Liver (tissue), 9 donors: ENCODE results near the gene TCERG1. TPM values are rescaled to one million over a fixed set of nuclear protein-coding genes. Genes with fewer than 3 reads are reported as not detected.

Experiments
- DNase-seq: peaks from one replicate; pipeline ENCODE4 v3.0.0-alpha.2; 2017; ENCODE audit warnings: low spot score
- H3K27ac ChIP-seq, 2 donors: one replicate each; pipeline ENCODE4 v1.7.0; 2013; ENCODE audit warnings: inconsistent platforms in 2 of 2, low read length in 2 of 2, control low read depth in 1 of 2, low read depth in 1 of 2, mild to moderate bottlenecking in 1 of 2
- H3K27me3 ChIP-seq, 4 donors: one replicate each; pipeline versions ENCODE4 v1.6.1 to v1.7.0; 2013; ENCODE audit warnings: low read length in 3 of 4, inconsistent platforms in 1 of 4, mild to moderate bottlenecking in 1 of 4, moderate library complexity in 1 of 4; ENCODE audit not compliant: control insufficient read depth in 4 of 4, insufficient read depth in 4 of 4
- H3K36me3 ChIP-seq, 4 donors: one replicate each; pipeline versions ENCODE4 v1.6.1 to v1.7.0; 2013; ENCODE audit warnings: low read length in 3 of 4, mild to moderate bottlenecking in 3 of 4, low read depth in 1 of 4, moderate library complexity in 1 of 4; ENCODE audit not compliant: control insufficient read depth in 4 of 4, insufficient read depth in 3 of 4
- H3K4me1 ChIP-seq, 4 donors: one replicate each; pipeline versions ENCODE4 v1.6.1 to v1.7.0; 2013; ENCODE audit warnings: low read length in 3 of 4, mild to moderate bottlenecking in 3 of 4, moderate library complexity in 1 of 4; ENCODE audit not compliant: control insufficient read depth in 4 of 4, insufficient read depth in 4 of 4
- H3K4me3 ChIP-seq, 3 donors: one replicate each; pipeline versions ENCODE4 v1.6.1 to v1.7.0; 2013; ENCODE audit warnings: low read length in 3 of 3, control low read depth in 1 of 3, low read depth in 1 of 3, mild to moderate bottlenecking in 1 of 3
- H3K9ac ChIP-seq, 2 donors: one replicate each; pipeline ENCODE4 v1.7.0; 2013; ENCODE audit warnings: low read length in 2 of 2, mild to moderate bottlenecking in 2 of 2, moderate library complexity in 2 of 2, control low read depth in 1 of 2, low read depth in 1 of 2
- H3K9me3 ChIP-seq, 4 donors: one replicate each; pipeline versions ENCODE4 v1.6.1 to v1.7.0; 2013; ENCODE audit warnings: low read length in 3 of 4; ENCODE audit not compliant: control insufficient read depth in 4 of 4
- CTCF ChIP-seq: fragments of 150-350 bp; IDR thresholded peaks from 2 replicates; pipeline ENCODE4 v1.5.1; 2017; ENCODE audit warnings: improper control_type of control experiment, low read depth, low read length; ENCODE audit not compliant: missing input control
- EGR1 ChIP-seq, 2 donors: IDR thresholded peaks; 2 replicates each; pipeline ENCODE4 v1.6.1; 2016 to 2018; ENCODE audit warnings: antibody characterized with exemption in 2 of 2, low read depth in 2 of 2
- GABPA ChIP-seq, 2 donors: IDR thresholded peaks in 1 of 2; conservative IDR thresholded peaks in 1 of 2; 2 replicates each; pipeline ENCODE4 v1.6.1; 2016; ENCODE audit warnings: antibody characterized with exemption in 2 of 2, mild to moderate bottlenecking in 1 of 2, moderate library complexity in 1 of 2
- HNF4A ChIP-seq, 2 donors: conservative IDR thresholded peaks; 2 replicates each; pipeline ENCODE4 v1.6.1; 2016; ENCODE audit warnings: antibody characterized with exemption in 2 of 2, mild to moderate bottlenecking in 2 of 2
- HNF4G ChIP-seq: IDR thresholded peaks from 2 replicates; pipeline ENCODE4 v1.6.1; 2016; ENCODE audit warnings: antibody characterized with exemption
- JUND ChIP-seq, 2 donors: IDR thresholded peaks; 2 replicates each; pipeline ENCODE4 v1.6.1; 2016; ENCODE audit warnings: antibody characterized with exemption in 2 of 2
- NR2F2 ChIP-seq: IDR thresholded peaks from 2 replicates; pipeline ENCODE4 v1.6.1; 2016; ENCODE audit warnings: antibody characterized with exemption
- TAF1 ChIP-seq: conservative IDR thresholded peaks from 2 replicates; pipeline ENCODE4 v1.6.1; 2016; ENCODE audit warnings: antibody characterized with exemption, mild to moderate bottlenecking
- ZBTB33 ChIP-seq: IDR thresholded peaks from 2 replicates; pipeline ENCODE4 v1.6.1; 2016; ENCODE audit warnings: antibody characterized with exemption
- WGBS: extraction: QIAGEN DNeasy Blood & Tissue Kit; methylation state at CpG from one replicate; pipeline ENCODE4 v1.1.7; 2013; 5-methylcytosine and 5-hydroxymethylcytosine counted together
- polyA plus RNA-seq, 2 donors: library from polyadenylated mRNA; stranded (reverse) in 1 of 2; unstranded in 1 of 2; fragments of 200-250 nt in 1 of 2; fragments of >200 nt in 1 of 2; fragmentation: Nextera tagmentation in 1 of 2; extraction: Ambion mirVana in 1 of 2; gene quantifications; one replicate each; pipeline versions ENCODE4 v1.2.1 to v1.2.3, GENCODE V29; 2013 to 2015
- total RNA-seq, 2 donors: library from RNA; depleted of rRNA; stranded (reverse); fragments of >200 nt; gene quantifications; one replicate each; pipeline ENCODE4 v1.2.3, GENCODE V29; 2014
- TF ChIP-seq, protein P1 (sequence below): IDR thresholded peaks from 2 replicates; pipeline ENCODE4 v1.6.1; 2016; ENCODE audit warnings: antibody characterized with exemption
- TF ChIP-seq, protein P2 (sequence below): IDR thresholded peaks from 2 replicates; pipeline ENCODE4 v1.6.1; 2016; ENCODE audit warnings: antibody characterized with exemption
- TF ChIP-seq, protein P3 (sequence below): IDR thresholded peaks from 2 replicates; pipeline ENCODE4 v1.6.1; 2016; ENCODE audit warnings: antibody characterized with exemption, mild to moderate bottlenecking
- donor health status: healthy.
- donor health status: healthy.
- donor health status: healthy.
- donor health status: healthy.
- donor health status: healthy.

TCERG1 gene
- total and polyA plus RNA-seq, 4 donors, result 7.8 to 26.6 (median 16.0) TPM

- peak overlapping the region; percentile 84 to 85 for H3K27ac ChIP-seq
- H3K36me3 ChIP-seq, result no peaks in the 10 kb centered on the region
- peak overlapping the region; percentile 91 to 98 for H3K9ac ChIP-seq
- H3K4me1 ChIP-seq, result peaks cover 0 to 21% (median 18%) of the 10 kb centered on the region in 4 donors
- H3K9me3 ChIP-seq, result no peaks in the 10 kb centered on the region
- under 1% methylated on average over 20 of the region's 20 CpGs for WGBS
- no peaks in the 10 kb centered on the region for H3K27me3 ChIP-seq
- TF ChIP-seq GABPA (IDR thresholded peaks at IDR 0.05 in 1 of 2, conservative IDR thresholded peaks at IDR 0.05 in 1 of 2) (no peak), NR2F2 (no peak), TAF1 (no peak), ZBTB33 (no peak), CTCF (no peak)
- TF ChIP-seq, protein P1, sequence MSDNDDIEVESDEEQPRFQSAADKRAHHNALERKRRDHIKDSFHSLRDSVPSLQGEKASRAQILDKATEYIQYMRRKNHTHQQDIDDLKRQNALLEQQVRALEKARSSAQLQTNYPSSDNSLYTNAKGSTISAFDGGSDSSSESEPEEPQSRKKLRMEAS, result no peak
- TF ChIP-seq, protein P2, sequence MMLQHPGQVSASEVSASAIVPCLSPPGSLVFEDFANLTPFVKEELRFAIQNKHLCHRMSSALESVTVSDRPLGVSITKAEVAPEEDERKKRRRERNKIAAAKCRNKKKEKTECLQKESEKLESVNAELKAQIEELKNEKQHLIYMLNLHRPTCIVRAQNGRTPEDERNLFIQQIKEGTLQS, result no peak
- TF ChIP-seq, protein P3, sequence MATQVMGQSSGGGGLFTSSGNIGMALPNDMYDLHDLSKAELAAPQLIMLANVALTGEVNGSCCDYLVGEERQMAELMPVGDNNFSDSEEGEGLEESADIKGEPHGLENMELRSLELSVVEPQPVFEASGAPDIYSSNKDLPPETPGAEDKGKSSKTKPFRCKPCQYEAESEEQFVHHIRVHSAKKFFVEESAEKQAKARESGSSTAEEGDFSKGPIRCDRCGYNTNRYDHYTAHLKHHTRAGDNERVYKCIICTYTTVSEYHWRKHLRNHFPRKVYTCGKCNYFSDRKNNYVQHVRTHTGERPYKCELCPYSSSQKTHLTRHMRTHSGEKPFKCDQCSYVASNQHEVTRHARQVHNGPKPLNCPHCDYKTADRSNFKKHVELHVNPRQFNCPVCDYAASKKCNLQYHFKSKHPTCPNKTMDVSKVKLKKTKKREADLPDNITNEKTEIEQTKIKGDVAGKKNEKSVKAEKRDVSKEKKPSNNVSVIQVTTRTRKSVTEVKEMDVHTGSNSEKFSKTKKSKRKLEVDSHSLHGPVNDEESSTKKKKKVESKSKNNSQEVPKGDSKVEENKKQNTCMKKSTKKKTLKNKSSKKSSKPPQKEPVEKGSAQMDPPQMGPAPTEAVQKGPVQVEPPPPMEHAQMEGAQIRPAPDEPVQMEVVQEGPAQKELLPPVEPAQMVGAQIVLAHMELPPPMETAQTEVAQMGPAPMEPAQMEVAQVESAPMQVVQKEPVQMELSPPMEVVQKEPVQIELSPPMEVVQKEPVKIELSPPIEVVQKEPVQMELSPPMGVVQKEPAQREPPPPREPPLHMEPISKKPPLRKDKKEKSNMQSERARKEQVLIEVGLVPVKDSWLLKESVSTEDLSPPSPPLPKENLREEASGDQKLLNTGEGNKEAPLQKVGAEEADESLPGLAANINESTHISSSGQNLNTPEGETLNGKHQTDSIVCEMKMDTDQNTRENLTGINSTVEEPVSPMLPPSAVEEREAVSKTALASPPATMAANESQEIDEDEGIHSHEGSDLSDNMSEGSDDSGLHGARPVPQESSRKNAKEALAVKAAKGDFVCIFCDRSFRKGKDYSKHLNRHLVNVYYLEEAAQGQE, result no peak
- H3K4me3 ChIP-seq, result peak overlapping the region; percentile 85 to 100 (median 91)
- no peak for DNase-seq
Observed at GRCh38 chr5:146447734-146448380, 724 bp downstream of the TCERG1 start.

GRCh38 chr5:146448783-146449519, 1.8 kb downstream of the TCERG1 start:
- H3K4me1 ChIP-seq, result peaks cover 0 to 21% (median 18%) of the 10 kb centered on the region in 4 donors
- WGBS, result 78% methylated on average over 6 of the region's 6 CpGs
- H3K9ac ChIP-seq, result no peak overlapping the region
- TF ChIP-seq HNF4G, result no peak
- no peak for TF ChIP-seq NR2F2
- TF ChIP-seq TAF1, result no peak
- TF ChIP-seq GABPA (IDR thresholded peaks at IDR 0.05 in 1 of 2, conservative IDR thresholded peaks at IDR 0.05 in 1 of 2), result no peak
- no peak for TF ChIP-seq HNF4A (conservative IDR thresholded peaks at IDR 0.05)
- TF ChIP-seq JUND (IDR thresholded peaks at IDR 0.05), result no peak
- TF ChIP-seq, protein P3, result no peak
- TF ChIP-seq CTCF, result no peak
- no peak for TF ChIP-seq EGR1 (IDR thresholded peaks at IDR 0.05; ENCODE audit: low read depth in 2 of 2)
- TF ChIP-seq, protein P1, result no peak

More at GRCh38 chr5:146448783-146449519, 1.8 kb downstream of the TCERG1 start:
- H3K9me3 ChIP-seq, result no peaks in the 10 kb centered on the region
- DNase-seq, result no peak
- no peaks in the 10 kb centered on the region for H3K27me3 ChIP-seq
- no peak overlapping the region for H3K27ac ChIP-seq
- peak overlapping the region in 1 of 3 donors; percentile 91 for H3K4me3 ChIP-seq
- no peaks in the 10 kb centered on the region for H3K36me3 ChIP-seq
